ENCODE measurements around the gene DPAGT1. TPM values are rescaled to one million over a fixed set of nuclear protein-coding genes. Genes with fewer than 3 reads are reported as not detected.

Gene DPAGT1
- total and polyA plus RNA-seq, 2 of the 8 experiments (the other 6 are each of a cell fraction or from before 2014, with no cell fraction given): 59.8 to 236 TPM

- Histone ChIP-seq H3K27ac (ENCODE audit: low read depth, low read length) (no peak overlapping the region), H2BK12ac (ENCODE audit: low read depth, low read length) (no peak overlapping the region), H3K27me3 (replicated peaks in 1 of 4; ENCODE audit: control insufficient read depth in 3 of 4, extremely low read depth in 1 of 4, insufficient read depth in 3 of 4, low read length in 3 of 4) (peaks cover 2 to 14% (median 12%) of the 10 kb centered on the region in 4 experiments), H4K8ac (ENCODE audit: extremely low read depth, insufficient read depth, low read length) (no peak overlapping the region), H2BK20ac (ENCODE audit: low read length) (no peak overlapping the region), H3K14ac (ENCODE audit: insufficient read length) (no peak overlapping the region), H3K23me2 (ENCODE audit: low read depth, low read length) (peaks cover 29% of the 10 kb centered on the region), H3K79me2 (ENCODE audit: control insufficient read depth in 1 of 2, insufficient read depth in 2 of 2, low read length in 2 of 2) (peaks cover 0 to 12% of the 10 kb centered on the region in 2 experiments; a peak in 2 of 4 replicates), H3K4me1 (replicated peaks in 1 of 4; ENCODE audit: control insufficient read depth in 3 of 4, insufficient read depth in 4 of 4, low read length in 3 of 4) (peaks cover 3 to 29% (median 9%) of the 10 kb centered on the region in 4 experiments), H3K4me3 (ENCODE audit: extremely low read depth in 1 of 4, insufficient read depth in 2 of 4, low read depth in 3 of 4, low read length in 4 of 4) (no peak overlapping the region), H3K56ac (replicated peaks; ENCODE audit: insufficient read length, low read depth, low read length) (no peak overlapping the region), H2BK120ac (replicated peaks; ENCODE audit: low read depth, low read length) (no peak overlapping the region), H2AFZ (ENCODE audit: low read length) (no peak overlapping the region), H3K9ac (replicated peaks in 1 of 4; ENCODE audit: extremely low read depth in 1 of 4, low read depth in 3 of 4, low read length in 3 of 4) (no peak overlapping the region), H3K79me1 (ENCODE audit: low read depth, low read length) (peaks cover 7% of the 10 kb centered on the region), H3K4ac (replicated peaks; ENCODE audit: insufficient read length, low read depth, low read length) (no peak overlapping the region), H4K5ac (ENCODE audit: insufficient read length, low read depth, low read length) (no peak overlapping the region), H3K9me3 (ENCODE audit: insufficient read depth in 2 of 2, low read depth in 1 of 2, low read length in 1 of 2) (no peaks in the 10 kb centered on the region), H3K4me2 (ENCODE audit: insufficient read depth in 1 of 2, low read depth in 2 of 2, low read length in 2 of 2) (no peak overlapping the region), H3K36me3 (ENCODE audit: control insufficient read depth in 2 of 4, insufficient read depth in 4 of 4, low read length in 3 of 4) (no peaks in the 10 kb centered on the region), H3K23ac (ENCODE audit: insufficient read length) (no peak overlapping the region), H2BK5ac (ENCODE audit: low read depth, low read length) (no peak overlapping the region), H2BK15ac (ENCODE audit: low read length) (no peak overlapping the region), H4K91ac (replicated peaks; ENCODE audit: insufficient read length, low read length) (no peak overlapping the region), H3K18ac (ENCODE audit: extremely low read depth, low read length) (no peak overlapping the region), H4K20me1 (replicated peaks in 1 of 2; ENCODE audit: control insufficient read depth in 1 of 2, insufficient read depth in 2 of 2, low read length in 2 of 2) (peaks cover 0 to 5% of the 10 kb centered on the region in 2 experiments), H2AK5ac (ENCODE audit: low read depth, low read length) (no peak overlapping the region)
- POLR2A ChIA-PET (ENCODE audit: partially characterized antibody): interaction anchor here (2.1 to 10.6 kb wide), 2 partner anchors 10 to 13 kb away, joined by 11 to 139 read pairs; a partner anchor contains a TSS
- 81% methylated on average over 4 of the region's 4 CpGs; no CpG with 5 or more reads in 1 of the 2 experiments for WGBS, 2 experiments (ENCODE audit: extremely low coverage in 1 of 2, insufficient coverage in 1 of 2, insufficient read length in 1 of 2, insufficient replicate concordance in 2 of 2, low coverage in 1 of 2, low lambda C conversion rate in 2 of 2, missing lambda C conversion rate in 1 of 2)
- TF ChIP-seq RAD21 (IDR thresholded peaks at IDR 0.05 in 1 of 2, conservative IDR thresholded peaks at IDR 0.05 in 1 of 2; ENCODE audit: low read depth in 2 of 2, low read length in 2 of 2): peak; percentile 13 to 31; a peak in 2 of 4 replicates
- no peak for TF ChIP-seq EGR1 (IDR thresholded peaks at IDR 0.05; ENCODE audit: borderline replicate concordance, low read depth, low read length)
- DNase-seq (ENCODE audit: low read depth in 1 of 2, low spot score in 2 of 2) (no peak), FAIRE-seq (no peak)
- CTCF ChIA-PET (ENCODE audit: partially characterized antibody): interaction anchor here (0.9 to 3.2 kb wide), 4 partner anchors 8 to 92 kb away, joined by 3 to 11 read pairs (median 6); a partner anchor contains a TSS
These were observed 2.1 kb upstream of the DPAGT1 start for GRCh38 chr11:119103793-119104192.
